Erythroblast (primary cell): ENCODE measurements around the gene LPGAT1.

Experiments used
- GATA1 ChIP-seq: IDR thresholded peaks from 2 replicates; pipeline ENCODE4 v1.6.1; 2011; ENCODE audit warnings: low read depth, mild to moderate bottlenecking, control low read depth, low read length, moderate library complexity
- POLR2A ChIP-seq: IDR thresholded peaks from 2 replicates; pipeline ENCODE4 v1.6.1; 2011; ENCODE audit warnings: mild to moderate bottlenecking, low read length

DNA sequence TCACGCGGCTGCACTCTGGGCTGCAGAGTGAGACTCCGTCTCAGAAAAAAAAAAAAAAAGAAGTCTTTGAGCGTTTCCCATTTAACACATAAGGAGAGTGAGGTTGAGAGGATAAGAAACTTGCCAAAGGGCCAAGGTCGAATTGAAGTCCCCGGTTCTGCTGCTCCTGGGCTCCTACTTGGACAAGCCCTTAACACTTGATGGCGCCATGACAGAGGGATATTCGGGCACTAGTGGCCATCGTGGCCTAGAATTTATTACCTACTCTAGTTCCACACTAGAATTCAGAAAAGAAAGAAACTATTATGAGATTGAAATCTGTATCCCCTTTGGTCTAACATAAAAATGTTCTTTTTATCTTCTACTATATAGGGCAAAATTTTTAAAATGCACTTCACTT, 89.4 kb downstream of the LPGAT1 start:
- TF ChIP-seq POLR2A (no peak), GATA1 (no peak)
